ENCODE results near the gene PCDHGA1.

Gene PCDHGA1

GRCh38 chr5:141488591-141489561 is 158.6 kb downstream of the PCDHGA1 start, which contains the start of gene PCDHGC5:
TSS of gene PCDHGC5 (plus strand) at chr5:141489081. CDS start at chr5:141489241, 160 bp downstream.
- TF ChIP-seq CTCF (conservative IDR thresholded peaks at IDR 0.05) = no peak
- no peak within 1 kb of the TSS for H3K27ac ChIP-seq

GRCh38 chr5:141489841-141490240 is 159.5 kb downstream of the PCDHGA1 start:
- no peak overlapping the region for H3K27ac ChIP-seq
- TF ChIP-seq CTCF (conservative IDR thresholded peaks at IDR 0.05) = no peak

- no peak for TF ChIP-seq CTCF (conservative IDR thresholded peaks at IDR 0.05)
- no peak overlapping the region for H3K27ac ChIP-seq
Measured at GRCh38 chr5:141490271-141490670, 160.0 kb downstream of the PCDHGA1 start.

- no peak overlapping the region for H3K27ac ChIP-seq
- no peak for TF ChIP-seq CTCF (conservative IDR thresholded peaks at IDR 0.05)
Measured at GRCh38 chr5:141490771-141491170, 160.5 kb downstream of the PCDHGA1 start.

GRCh38 chr5:141491323-141492167 is 161.2 kb downstream of the PCDHGA1 start:
- H3K27ac ChIP-seq = no peak overlapping the region
- no peak for TF ChIP-seq CTCF (conservative IDR thresholded peaks at IDR 0.05)

GRCh38 chr5:141492168-141492885 is 162.0 kb downstream of the PCDHGA1 start:
- no peak for TF ChIP-seq CTCF (conservative IDR thresholded peaks at IDR 0.05)
- no peak overlapping the region for H3K27ac ChIP-seq

Measured in VCaP (cell line).